Measurements from ENCODE around the gene KIAA1328. TPM values are rescaled to one million over a fixed set of nuclear protein-coding genes. Genes with fewer than 3 reads are reported as not detected.

Gene KIAA1328
- total and polyA plus RNA-seq, 9 of the 15 experiments (the other 6 are each of a cell fraction or from before 2014, with no cell fraction given), result 4.0 to 8.6 (median 7.4) TPM

DNA sequence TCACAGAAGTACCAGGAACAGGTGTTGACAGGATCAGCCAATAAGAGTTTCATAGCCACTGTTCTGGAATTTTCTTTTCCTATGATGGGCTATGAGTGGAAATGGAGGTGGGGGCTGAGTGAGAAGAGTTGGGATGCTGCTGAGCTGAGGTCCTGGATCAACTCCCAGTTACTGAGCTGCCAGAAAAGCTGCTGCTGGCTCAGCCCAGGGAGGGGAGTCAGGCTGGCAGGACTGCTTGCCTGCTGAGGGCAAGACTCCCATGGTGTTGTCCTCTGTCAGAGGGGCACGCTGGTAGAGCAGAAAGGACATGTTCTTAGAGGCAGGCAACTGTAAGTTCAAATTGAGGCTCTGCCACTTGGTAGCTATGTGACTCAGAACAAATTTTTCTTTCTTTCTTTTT is 11.9 kb upstream of the KIAA1328 start:
- ATAC-seq, result no peak
- H4K20me1 ChIP-seq (replicated peaks; ENCODE audit: control insufficient read depth, insufficient read depth, low read length), result no peaks in the 10 kb centered on the region
- no peak overlapping the region for H3K27ac ChIP-seq (ENCODE audit: extremely low read depth, low read depth, low read length)
- peaks cover 21% of the 10 kb centered on the region; the same call in 2 of the 3 replicates for H3K79me2 ChIP-seq (ENCODE audit: control insufficient read depth, insufficient read depth, low read length)
- no peak overlapping the region for H3K4me2 ChIP-seq (ENCODE audit: insufficient read depth, low read length)
- CTCF ChIA-PET (ENCODE audit: low intra/inter-chr PET ratio), result no interaction called here
- peaks cover 5% of the 10 kb centered on the region for H3K9me1 ChIP-seq (ENCODE audit: control insufficient read depth, insufficient read depth, low read length)
- WGBS (ENCODE audit: insufficient coverage, low coverage, missing lambda C conversion rate), result 100% methylated on average over 1 of the region's 1 CpG
- H3K4me3 ChIP-seq, result no peak overlapping the region
- 0 out of 4 replicates have a peak overlapping the region, but pooled peaks of 1 of the 2 experiments have one; percentile 53 for H3K9ac ChIP-seq (ENCODE audit: insufficient read depth in 1 of 2, low read depth in 2 of 2, low read length in 2 of 2)
- no peaks in the 10 kb centered on the region for H3K9me3 ChIP-seq (replicated peaks; ENCODE audit: control insufficient read depth, insufficient read depth, low read depth, low read length)
- TF ChIP-seq ELF1 (tag; IDR thresholded peaks at IDR 0.05) (no peak), ZNF133 (CRISPR knock-in tag; IDR thresholded peaks at IDR 0.05) (no peak), ZNF197 (CRISPR knock-in tag; IDR thresholded peaks at IDR 0.05; ENCODE audit: low read depth) (no peak), CAMTA2 (CRISPR knock-in tag; conservative IDR thresholded peaks at IDR 0.05) (no peak), ZNF77 (CRISPR knock-in tag; IDR thresholded peaks at IDR 0.05) (no peak), OTX1 (CRISPR knock-in tag; IDR thresholded peaks at IDR 0.05) (no peak)
- no peak overlapping the region for H2AFZ ChIP-seq (ENCODE audit: low read depth, low read length)
- no peaks in the 10 kb centered on the region for H3K27me3 ChIP-seq (ENCODE audit: control insufficient read depth in 2 of 2, insufficient read depth in 2 of 2, low read length in 2 of 2)
- H3K36me3 ChIP-seq (ENCODE audit: control insufficient read depth, insufficient read depth, low read length), result peaks cover 91% of the 10 kb centered on the region
- no peak for FAIRE-seq
- intact Hi-C loops (cut with micrococcal nuclease), result no loop called here
- in situ Hi-C loops (cut with MboI), result no loop called here
- POLR2A ChIA-PET, result no interaction called here
- no TSS peak for BruUV-seq (replicated peaks)
- DNase-seq (ENCODE audit: extremely low read depth in 1 of 4, low spot score in 3 of 4), result no peak
- H3K4me1 ChIP-seq (replicated peaks in 1 of 2; ENCODE audit: control insufficient read depth in 2 of 2, insufficient read depth in 2 of 2, low read length in 2 of 2), result peaks cover 0 to 31% of the 10 kb centered on the region in 2 experiments; a peak in 2 of 5 replicates

DNA sequence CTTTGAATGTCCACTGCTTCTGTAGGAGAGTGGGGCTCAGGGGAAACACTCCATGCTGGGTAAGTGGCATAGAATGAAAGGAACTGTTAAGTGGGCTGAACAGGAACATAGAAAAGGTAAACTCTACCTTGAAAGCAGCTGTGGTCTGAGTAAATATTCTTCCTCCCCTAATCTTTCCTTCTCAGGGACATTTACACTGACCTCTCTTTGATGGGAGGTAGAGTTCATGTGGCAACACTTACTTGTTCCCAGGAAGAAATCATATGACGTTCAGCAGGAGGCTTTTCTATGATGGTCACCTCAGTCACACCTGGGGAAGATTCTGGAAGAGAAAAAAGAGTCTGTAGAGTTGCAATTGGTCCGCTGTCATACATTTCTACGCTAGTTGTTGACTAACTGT is 10.3 kb upstream of the KIAA1328 start:
- in situ Hi-C loops (cut with MboI), result no loop called here
- H3K4me3 ChIP-seq, result no peak overlapping the region
- WGBS (ENCODE audit: insufficient coverage, low coverage, missing lambda C conversion rate), result 80% methylated on average over 2 of the region's 3 CpGs
- no peak overlapping the region for H2AFZ ChIP-seq (ENCODE audit: low read depth, low read length)
- POLR2A ChIA-PET, result interaction anchor here (1.0 to 1.9 kb wide), 2 partner anchors 9 to 11 kb away, joined by 4 to 6 read pairs; partner anchors contain the start of genes KIAA1328 and TPGS2
- no peak overlapping the region for H3K27ac ChIP-seq (ENCODE audit: extremely low read depth, low read depth, low read length)
- FAIRE-seq (no peak), ATAC-seq (no peak), DNase-seq (ENCODE audit: extremely low read depth in 1 of 4, low spot score in 3 of 4) (no peak)
- no peaks in the 10 kb centered on the region for H4K20me1 ChIP-seq (replicated peaks; ENCODE audit: control insufficient read depth, insufficient read depth, low read length)
- peaks cover 87% of the 10 kb centered on the region for H3K36me3 ChIP-seq (ENCODE audit: control insufficient read depth, insufficient read depth, low read length)
- CTCF ChIA-PET (ENCODE audit: low intra/inter-chr PET ratio), result no interaction called here
- H3K9me3 ChIP-seq (replicated peaks; ENCODE audit: control insufficient read depth, insufficient read depth, low read depth, low read length), result no peaks in the 10 kb centered on the region
- H3K4me2 ChIP-seq (ENCODE audit: insufficient read depth, low read length), result no peak overlapping the region
- H3K27me3 ChIP-seq (ENCODE audit: control insufficient read depth in 2 of 2, insufficient read depth in 2 of 2, low read length in 2 of 2), result no peaks in the 10 kb centered on the region
- H3K9me1 ChIP-seq (ENCODE audit: control insufficient read depth, insufficient read depth, low read length), result peaks cover 5% of the 10 kb centered on the region
- H3K4me1 ChIP-seq (replicated peaks in 1 of 2; ENCODE audit: control insufficient read depth in 2 of 2, insufficient read depth in 2 of 2, low read length in 2 of 2), result peaks cover 0 to 25% of the 10 kb centered on the region in 2 experiments; a peak in 2 of 5 replicates
- no peak overlapping the region for H3K9ac ChIP-seq (ENCODE audit: insufficient read depth in 1 of 2, low read depth in 2 of 2, low read length in 2 of 2)
- BruUV-seq (replicated peaks), result no TSS peak
- intact Hi-C loops (cut with micrococcal nuclease), result no loop called here
- H3K79me2 ChIP-seq (ENCODE audit: control insufficient read depth, insufficient read depth, low read length), result peaks cover 20% of the 10 kb centered on the region; the same call in 2 of the 3 replicates
- TF ChIP-seq ELF4 (CRISPR knock-in tag; IDR thresholded peaks at IDR 0.05) (no peak), ZNF124 (CRISPR knock-in tag; IDR thresholded peaks at IDR 0.05) (no peak), NFIC (IDR thresholded peaks at IDR 0.05) (no peak), SIN3A (IDR thresholded peaks at IDR 0.05; ENCODE audit: borderline replicate concordance in 2 of 2, control insufficient read depth in 1 of 2, low read depth in 2 of 2, low read length in 2 of 2) (no peak), ZC3H4 (CRISPR knock-in tag; IDR thresholded peaks at IDR 0.05; ENCODE audit: borderline replicate concordance) (no peak), ZNF584 (CRISPR knock-in tag; IDR thresholded peaks at IDR 0.05; ENCODE audit: low read depth) (no peak), MBD2 (IDR thresholded peaks at IDR 0.05; ENCODE audit: borderline replicate concordance, low read depth) (no peak)
- TF ChIP-seq, protein P1, sequence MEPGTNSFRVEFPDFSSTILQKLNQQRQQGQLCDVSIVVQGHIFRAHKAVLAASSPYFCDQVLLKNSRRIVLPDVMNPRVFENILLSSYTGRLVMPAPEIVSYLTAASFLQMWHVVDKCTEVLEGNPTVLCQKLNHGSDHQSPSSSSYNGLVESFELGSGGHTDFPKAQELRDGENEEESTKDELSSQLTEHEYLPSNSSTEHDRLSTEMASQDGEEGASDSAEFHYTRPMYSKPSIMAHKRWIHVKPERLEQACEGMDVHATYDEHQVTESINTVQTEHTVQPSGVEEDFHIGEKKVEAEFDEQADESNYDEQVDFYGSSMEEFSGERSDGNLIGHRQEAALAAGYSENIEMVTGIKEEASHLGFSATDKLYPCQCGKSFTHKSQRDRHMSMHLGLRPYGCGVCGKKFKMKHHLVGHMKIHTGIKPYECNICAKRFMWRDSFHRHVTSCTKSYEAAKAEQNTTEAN (CRISPR knock-in tag; IDR thresholded peaks at IDR 0.05), result no peak

All from K562 (cell line).